Neuronal stem cell (in vitro differentiated cells): ENCODE measurements around the gene LRRC4.

Source experiments
- DNase-seq: peaks from one replicate; pipeline ENCODE4 v3.0.0-alpha.2; 2013; ENCODE audit warnings: low spot score
- H2AFZ ChIP-seq: one replicate; pipeline ENCODE4 v1.6.1; 2013; ENCODE audit warnings: mild to moderate bottlenecking, low read length, inconsistent platforms
- H2AK5ac ChIP-seq: 2 replicates; pipeline ENCODE4 v1.6.1; 2013; ENCODE audit warnings: low read depth, mild to moderate bottlenecking, inconsistent platforms, low read length, moderate library complexity, mixed read lengths
- H2BK120ac ChIP-seq: 2 replicates; pipeline ENCODE4 v1.6.1; 2013; ENCODE audit warnings: low read depth, mild to moderate bottlenecking, inconsistent platforms, low read length, moderate library complexity, mixed read lengths
- H2BK12ac ChIP-seq: one replicate; pipeline ENCODE4 v1.6.1; 2013; ENCODE audit warnings: low read length, inconsistent platforms
- H2BK15ac ChIP-seq: 2 replicates; pipeline ENCODE4 v1.6.1; 2013; ENCODE audit warnings: mild to moderate bottlenecking, low read length, inconsistent platforms, mixed read lengths
- H2BK5ac ChIP-seq: one replicate; pipeline ENCODE4 v1.6.1; 2013; ENCODE audit warnings: inconsistent platforms, mild to moderate bottlenecking, low read length, moderate library complexity
- H3K14ac ChIP-seq: one replicate; pipeline ENCODE4 v1.6.1; 2013; ENCODE audit warnings: low read length, inconsistent platforms
- H3K18ac ChIP-seq: 2 replicates; pipeline ENCODE4 v1.6.1; 2013; ENCODE audit warnings: low read length, inconsistent platforms
- H3K23ac ChIP-seq: 2 replicates; pipeline ENCODE4 v1.6.1; 2013; ENCODE audit warnings: low read depth, mild to moderate bottlenecking, mixed read lengths, low read length, inconsistent platforms; ENCODE audit not compliant: poor library complexity
- H3K27ac ChIP-seq: replicated peaks from 3 replicates; pipeline ENCODE4 v1.5.1; 2013; ENCODE audit warnings: low read length, inconsistent platforms
- H3K27me3 ChIP-seq, 3 experiments: 2 replicates each; pipeline ENCODE4 v1.6.1; 2013; ENCODE audit warnings: low read length in 3 of 3, mild to moderate bottlenecking in 2 of 3, inconsistent platforms in 1 of 3, low read depth in 1 of 3, mixed read lengths in 1 of 3, moderate library complexity in 1 of 3; ENCODE audit not compliant: control insufficient read depth in 3 of 3, insufficient read depth in 3 of 3
- H3K36me3 ChIP-seq, 2 donors: replicated peaks in 1 of 2; 2 replicates each; pipeline ENCODE4 v1.6.1; 2013; ENCODE audit warnings: low read length in 2 of 2; ENCODE audit not compliant: control insufficient read depth in 2 of 2, insufficient read depth in 2 of 2
- H3K4ac ChIP-seq: 2 replicates; pipeline ENCODE4 v1.6.1; 2013; ENCODE audit warnings: inconsistent platforms, mild to moderate bottlenecking, low read length, moderate library complexity
- H3K4me1 ChIP-seq, 2 donors: 1 replicate in 1 of 2; 2 replicates in 1 of 2; pipeline ENCODE4 v1.6.1; 2013; ENCODE audit warnings: low read length in 2 of 2, low read depth in 1 of 2; ENCODE audit not compliant: control insufficient read depth in 2 of 2, insufficient read depth in 1 of 2
- H3K4me2 ChIP-seq: one replicate; pipeline ENCODE4 v1.6.1; 2013; ENCODE audit warnings: mild to moderate bottlenecking, low read length, inconsistent platforms; ENCODE audit not compliant: insufficient read depth, poor library complexity, severe bottlenecking
- H3K4me3 ChIP-seq, 2 donors: 2 replicates each; pipeline ENCODE4 v1.5.1; 2013; ENCODE audit warnings: low read length in 2 of 2, mild to moderate bottlenecking in 2 of 2, inconsistent platforms in 1 of 2, moderate library complexity in 1 of 2
- H3K79me1 ChIP-seq: one replicate; pipeline ENCODE4 v1.6.1; 2013; ENCODE audit warnings: low read depth, mild to moderate bottlenecking, inconsistent platforms, low read length, moderate library complexity
- H3K9ac ChIP-seq: one replicate; pipeline ENCODE4 v1.6.1; 2013; ENCODE audit warnings: mild to moderate bottlenecking, low read depth, low read length, inconsistent platforms; ENCODE audit not compliant: poor library complexity
- H3K9me3 ChIP-seq, 2 donors: replicated peaks in 1 of 2; 2 replicates each; pipeline versions ENCODE3 to v1.6.1; 2013; ENCODE audit warnings: low read length in 2 of 2, mild to moderate bottlenecking in 2 of 2, inconsistent platforms in 1 of 2, low read depth in 1 of 2, mixed read lengths in 1 of 2, moderate library complexity in 1 of 2; ENCODE audit not compliant: control insufficient read depth in 2 of 2, insufficient read depth in 1 of 2
- H4K8ac ChIP-seq: one replicate; pipeline ENCODE4 v1.6.1; 2013; ENCODE audit warnings: low read depth, mild to moderate bottlenecking, inconsistent platforms, low read length, moderate library complexity
- H4K91ac ChIP-seq: one replicate; pipeline ENCODE4 v1.6.1; 2013; ENCODE audit warnings: low read length, low read depth, mild to moderate bottlenecking, inconsistent platforms; ENCODE audit not compliant: poor library complexity
- WGBS, 2 donors: extraction: QIAGEN DNeasy Blood & Tissue Kit; methylation state at CpG; one replicate each; pipeline ENCODE4 v1.1.7; 2013; ENCODE audit warnings: missing lambda C conversion rate in 2 of 2, mixed read lengths in 1 of 2; ENCODE audit not compliant: insufficient read length in 2 of 2, insufficient replicate concordance in 1 of 2; ENCODE audit errors: extremely low coverage in 2 of 2; 5-methylcytosine and 5-hydroxymethylcytosine counted together

The LRRC4 gene

DNA sequence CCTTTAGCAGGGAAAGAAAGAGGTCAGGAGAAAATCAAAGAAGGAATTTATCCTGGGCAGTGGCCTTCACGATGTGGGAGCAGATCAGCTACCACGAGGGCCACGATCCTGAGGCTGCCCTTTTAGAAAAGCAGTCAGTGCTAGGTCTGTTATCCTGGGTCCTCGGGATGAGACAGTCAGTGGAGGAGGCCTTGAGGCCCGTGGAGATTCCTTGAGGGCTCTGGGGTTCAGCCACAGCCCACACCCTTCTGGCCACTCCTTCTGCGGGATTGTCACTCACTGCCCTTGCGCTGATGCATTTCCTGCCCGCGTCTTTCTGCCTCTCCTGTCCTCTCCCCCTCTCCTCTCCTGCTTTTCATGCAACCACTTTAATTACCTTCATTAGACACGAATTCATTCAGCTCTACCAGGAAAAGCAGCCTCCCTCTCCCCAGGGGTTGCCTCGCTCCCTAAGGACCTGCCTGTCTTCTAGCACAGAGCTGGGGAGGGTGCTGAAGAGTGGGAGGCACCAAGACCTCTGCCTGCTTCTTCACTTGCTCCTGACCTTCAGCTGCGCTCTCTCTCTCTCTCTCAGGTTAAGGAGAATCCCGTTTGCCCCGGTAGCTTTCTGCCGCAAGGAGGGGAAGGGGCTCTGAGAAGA lies 42.6 kb upstream of the LRRC4 start:
- H3K27ac ChIP-seq: no peak overlapping the region
- H3K18ac ChIP-seq: no peak overlapping the region
- no peak for DNase-seq
- no peaks in the 10 kb centered on the region for H3K9me3 ChIP-seq
- no peak overlapping the region for H3K23ac ChIP-seq
- H3K9ac ChIP-seq: no peak overlapping the region
- no peak overlapping the region for H2BK15ac ChIP-seq
- H4K8ac ChIP-seq: no peak overlapping the region
- no peak overlapping the region for H2BK5ac ChIP-seq
- H2AFZ ChIP-seq: no peak overlapping the region
- H3K4me3 ChIP-seq: no peak overlapping the region
- H3K14ac ChIP-seq: no peak overlapping the region
- no peak overlapping the region for H2BK120ac ChIP-seq
- no peak overlapping the region for H2BK12ac ChIP-seq
- H3K27me3 ChIP-seq: no peaks in the 10 kb centered on the region
- peaks cover 3 to 29% of the 10 kb centered on the region in 2 donors for H3K36me3 ChIP-seq
- H4K91ac ChIP-seq: no peak overlapping the region
- no peak overlapping the region for H3K4ac ChIP-seq
- H3K79me1 ChIP-seq: no peaks in the 10 kb centered on the region
- WGBS, 2 donors: no CpG with 5 or more reads among the region's 15 CpGs
- peak overlapping the region; percentile 43 for H2AK5ac ChIP-seq
- H3K4me2 ChIP-seq: no peak overlapping the region
- peaks cover 0 to 21% of the 10 kb centered on the region in 2 donors for H3K4me1 ChIP-seq

- Histone ChIP-seq H3K4me2 (no peak overlapping the region), H3K18ac (peak overlapping the region; percentile 41), H2BK15ac (no peak overlapping the region), H3K9ac (peak overlapping the region; percentile 50), H2AFZ (no peak overlapping the region), H3K27me3 (no peaks in the 10 kb centered on the region), H2AK5ac (peak overlapping the region; percentile 6), H3K4me1 (peaks cover 0 to 19% of the 10 kb centered on the region in 2 donors), H3K36me3 (peaks cover 0 to 14% of the 10 kb centered on the region in 2 donors), H3K9me3 (no peaks in the 10 kb centered on the region), H3K4ac (no peak overlapping the region), H3K4me3 (no peak overlapping the region), H3K14ac (no peak overlapping the region), H3K23ac (no peak overlapping the region), H3K27ac (no peak overlapping the region), H2BK5ac (no peak overlapping the region), H4K8ac (no peak overlapping the region), H3K79me1 (no peaks in the 10 kb centered on the region), H2BK12ac (no peak overlapping the region), H2BK120ac (peak overlapping the region; percentile 62), H4K91ac (peak overlapping the region; percentile 56)
- DNase-seq: no peak
- no CpG with 5 or more reads among the region's 11 CpGs for WGBS, 2 donors
These were observed 40.6 kb upstream of the LRRC4 start for GRCh38 chr7:128071801-128072200.

DNA sequence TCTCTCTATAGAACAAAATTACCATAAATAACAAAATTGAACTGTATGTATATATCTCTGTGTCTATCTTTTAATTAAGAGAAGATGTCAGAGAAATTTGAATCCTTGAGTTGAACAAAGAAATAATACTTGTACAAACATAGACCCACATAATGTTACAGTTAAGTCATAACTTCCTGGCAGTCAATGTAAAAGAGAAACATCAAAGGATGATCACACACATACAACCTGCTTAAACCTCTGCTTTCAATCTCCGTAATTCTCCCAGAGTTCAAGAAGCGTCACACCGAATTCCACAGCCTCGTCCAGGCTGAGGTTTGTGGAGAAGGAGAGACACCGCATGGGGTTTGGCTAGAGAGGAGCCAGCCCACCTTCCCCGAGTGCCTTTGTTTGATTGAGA lies 40.1 kb upstream of the LRRC4 start:
- Histone ChIP-seq H3K23ac (no peak overlapping the region), H2BK5ac (no peak overlapping the region), H2AFZ (no peak overlapping the region), H3K4me2 (no peak overlapping the region), H2BK120ac (peak overlapping the region; percentile 62), H4K91ac (no peak overlapping the region), H3K79me1 (no peaks in the 10 kb centered on the region), H3K4ac (no peak overlapping the region), H3K18ac (no peak overlapping the region), H2BK15ac (no peak overlapping the region), H3K9ac (no peak overlapping the region), H4K8ac (no peak overlapping the region), H3K4me1 (peaks cover 0 to 17% of the 10 kb centered on the region in 2 donors), H2BK12ac (no peak overlapping the region), H2AK5ac (no peak overlapping the region), H3K9me3 (no peaks in the 10 kb centered on the region), H3K27ac (no peak overlapping the region), H3K36me3 (peaks cover 0 to 14% of the 10 kb centered on the region in 2 donors), H3K27me3 (no peaks in the 10 kb centered on the region), H3K4me3 (no peak overlapping the region), H3K14ac (no peak overlapping the region)
- WGBS, 2 donors: no CpG with 5 or more reads among the region's 6 CpGs
- DNase-seq: no peak

DNA sequence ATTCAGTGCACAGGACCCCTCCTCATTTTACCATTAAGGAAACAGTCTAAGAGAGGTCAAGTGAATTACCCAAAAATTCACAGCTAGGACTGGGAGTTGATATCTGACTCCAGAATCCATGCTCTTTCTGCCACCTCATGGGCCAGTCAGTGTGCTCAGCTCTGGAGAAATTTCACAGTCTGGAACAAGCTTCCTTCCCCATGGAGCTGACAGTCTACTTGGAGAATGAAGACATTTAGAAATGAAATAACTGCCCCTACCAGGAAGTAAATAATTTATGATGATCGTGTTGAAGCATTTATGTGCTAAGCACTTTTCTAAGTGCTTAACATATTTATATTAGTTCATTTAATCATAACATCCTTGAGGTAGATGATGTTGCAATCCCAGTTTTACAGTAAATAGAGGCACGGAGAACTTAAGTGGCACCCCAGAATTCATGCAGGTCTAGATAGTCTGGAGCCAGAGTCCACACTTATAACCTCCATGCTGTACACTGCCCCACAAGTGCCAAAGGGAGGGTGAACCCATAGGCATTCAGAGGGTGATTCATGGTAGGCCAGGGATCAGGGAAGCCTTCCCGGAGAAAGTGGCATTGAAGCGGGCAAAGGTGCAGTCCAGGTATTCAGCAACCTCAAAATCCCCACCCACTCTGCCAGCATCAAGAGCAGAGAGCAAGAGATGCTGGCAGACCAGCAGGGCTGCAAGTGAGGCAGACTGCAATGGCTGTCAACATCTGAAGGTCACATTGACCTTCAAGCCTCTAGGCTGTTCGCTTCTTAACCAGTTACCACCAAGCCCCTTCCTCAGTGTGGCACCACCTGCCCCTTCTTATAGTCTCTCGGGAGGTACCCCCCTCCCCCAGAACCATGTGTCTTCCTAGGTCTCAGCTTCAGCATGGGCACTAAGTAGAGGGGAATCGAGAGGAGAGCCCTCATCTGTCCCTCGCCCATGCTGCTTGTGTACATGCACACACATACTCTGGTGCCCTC lies 38.4 kb upstream of the LRRC4 start:
- Histone ChIP-seq H3K4me3 (no peak overlapping the region), H3K4me2 (no peak overlapping the region), H2BK12ac (peak overlapping the region; percentile 5), H2AK5ac (no peak overlapping the region), H4K8ac (no peak overlapping the region), H4K91ac (no peak overlapping the region), H3K23ac (peak overlapping the region; percentile 86), H2AFZ (no peak overlapping the region), H3K27ac (no peak overlapping the region), H3K18ac (peak overlapping the region; percentile 46), H3K14ac (no peak overlapping the region), H3K4me1 (peaks cover 0 to 6% of the 10 kb centered on the region in 2 donors), H3K27me3 (no peaks in the 10 kb centered on the region), H3K36me3 (peaks cover 0 to 5% of the 10 kb centered on the region in 2 donors), H2BK15ac (no peak overlapping the region), H2BK5ac (no peak overlapping the region), H3K9ac (no peak overlapping the region), H3K79me1 (no peaks in the 10 kb centered on the region), H2BK120ac (no peak overlapping the region), H3K9me3 (no peaks in the 10 kb centered on the region), H3K4ac (no peak overlapping the region)
- no peak for DNase-seq
- WGBS, 2 donors: no CpG with 5 or more reads among the region's 8 CpGs
